GM19452 (cell line): ENCODE results near the gene ATP2B2.

Experiments
- ATAC-seq: cut with Tn5 transposase; IDR thresholded peaks from one replicate; pipeline ENCODE4 v1.9.1; 2021; ENCODE audit not compliant: unreplicated experiment

ATP2B2 gene

DNA sequence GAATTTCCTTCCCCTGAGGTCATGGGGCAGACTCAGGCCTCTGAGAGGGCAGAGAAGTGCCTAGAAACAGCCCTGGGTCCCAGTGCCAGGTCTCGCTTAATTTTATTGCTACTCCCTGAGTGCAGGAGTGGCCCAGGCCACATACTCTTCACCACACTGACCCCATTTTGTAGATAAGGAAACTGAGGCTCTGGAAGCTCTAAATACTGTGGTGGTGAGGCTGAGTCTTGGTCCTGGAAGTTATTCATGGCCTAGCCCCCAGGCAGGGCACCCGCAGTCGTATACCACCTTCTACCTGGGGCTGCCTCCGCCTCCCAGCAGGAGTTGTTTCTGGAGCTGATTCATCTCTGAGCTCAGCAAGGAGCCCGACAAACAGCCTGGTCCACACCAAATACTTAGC, 9.8 kb downstream of the ATP2B2 start:
- no peak for ATAC-seq

DNA sequence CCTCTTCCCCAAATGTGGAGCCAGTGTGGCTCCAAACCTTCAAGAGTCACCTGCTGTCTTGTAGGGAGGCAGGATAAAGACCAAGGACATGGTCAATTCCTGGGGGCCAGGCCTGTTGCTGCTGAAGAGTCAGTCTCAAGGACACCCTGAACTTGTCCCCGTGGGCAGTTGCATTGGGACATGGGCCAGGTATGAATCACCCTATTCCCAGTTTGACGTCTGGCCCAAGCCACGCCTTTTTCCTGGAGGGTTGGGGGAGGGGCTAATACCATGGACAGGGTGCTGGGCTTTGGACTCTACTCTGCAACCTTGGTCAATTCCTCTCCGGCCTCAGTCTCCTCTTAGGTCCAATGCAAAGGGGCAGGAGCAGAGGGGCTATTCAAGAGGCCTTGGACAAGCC, 10.4 kb downstream of the ATP2B2 start:
- ATAC-seq, result no peak

DNA sequence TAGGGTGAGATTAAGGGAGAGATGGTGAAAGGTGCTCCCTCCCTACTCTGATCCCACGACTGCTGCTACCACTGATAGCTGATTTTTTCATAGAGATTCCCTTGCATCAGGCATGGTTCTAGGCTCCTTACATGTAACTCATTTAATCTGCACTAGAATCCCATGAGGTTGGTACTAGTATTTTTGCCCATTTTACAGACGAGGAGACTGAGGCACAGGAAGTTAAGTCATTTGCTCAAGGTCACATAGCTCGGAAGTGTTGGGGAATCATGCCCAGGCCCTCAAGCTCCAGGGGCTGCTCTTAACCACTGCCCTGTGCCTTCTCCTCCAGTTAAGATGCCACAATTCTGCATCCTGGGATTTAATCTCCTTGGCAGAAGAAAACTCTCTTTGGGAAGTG, 11.2 kb downstream of the ATP2B2 start:
- no peak for ATAC-seq

DNA sequence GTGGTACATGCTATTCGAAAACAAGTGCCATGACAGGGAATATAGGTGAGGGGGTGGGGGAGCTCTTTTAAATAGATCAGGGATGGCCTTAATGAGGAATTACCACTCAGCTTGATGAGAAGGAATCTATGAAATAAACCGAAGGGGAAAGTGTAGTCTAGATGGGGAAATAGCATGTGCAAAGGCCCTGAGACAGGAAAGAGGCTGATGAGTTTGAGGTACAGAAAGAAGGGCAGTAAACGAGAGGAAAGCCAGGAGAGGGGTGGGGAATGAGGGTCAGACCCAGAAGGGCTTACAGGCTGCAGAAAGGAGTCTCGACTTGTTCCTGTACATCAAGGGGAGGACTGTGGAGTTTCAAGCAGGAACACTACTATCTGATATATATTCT, 12.2 kb downstream of the ATP2B2 start:
- ATAC-seq, result no peak

DNA sequence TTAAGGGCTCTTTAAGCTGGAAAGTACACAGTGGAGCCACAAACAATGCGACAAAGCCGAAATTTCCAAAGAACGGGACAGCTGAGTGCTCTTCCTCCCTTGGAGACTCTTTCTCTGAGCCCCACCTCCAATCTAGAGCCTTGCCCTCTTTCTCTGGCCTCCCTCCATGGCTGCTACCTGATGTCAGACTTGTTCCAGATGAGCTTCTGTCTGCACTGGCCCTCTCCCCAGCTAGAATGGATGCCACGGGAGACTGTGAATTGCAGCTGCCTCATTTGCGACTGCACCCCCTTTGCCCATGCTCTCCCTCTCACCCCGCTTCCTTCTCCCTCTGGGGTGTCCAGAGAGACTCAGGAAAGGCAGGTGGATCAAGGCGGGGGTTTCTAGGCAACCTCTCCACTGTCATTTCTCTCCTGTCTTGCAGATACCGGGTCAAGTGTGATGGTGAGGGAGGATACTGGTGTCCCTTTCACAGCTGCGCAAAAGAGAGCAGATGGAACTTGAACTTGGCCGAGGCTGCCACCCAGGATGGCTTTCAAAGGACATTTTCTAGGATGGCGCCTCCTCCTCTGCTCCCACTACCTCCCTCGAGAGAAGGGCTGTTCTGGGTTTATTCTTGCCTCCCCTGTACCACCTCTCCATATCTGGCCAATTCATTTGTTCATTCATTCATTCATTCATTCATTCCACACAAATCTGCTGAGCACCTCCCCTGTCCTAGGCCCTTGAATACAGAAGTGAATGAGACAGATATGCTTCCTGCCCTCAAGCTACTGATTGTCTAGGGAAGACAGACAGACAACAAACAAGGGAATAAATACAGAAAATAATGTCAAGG, 12.8 kb downstream of the ATP2B2 start:
- ATAC-seq, result no peak

DNA sequence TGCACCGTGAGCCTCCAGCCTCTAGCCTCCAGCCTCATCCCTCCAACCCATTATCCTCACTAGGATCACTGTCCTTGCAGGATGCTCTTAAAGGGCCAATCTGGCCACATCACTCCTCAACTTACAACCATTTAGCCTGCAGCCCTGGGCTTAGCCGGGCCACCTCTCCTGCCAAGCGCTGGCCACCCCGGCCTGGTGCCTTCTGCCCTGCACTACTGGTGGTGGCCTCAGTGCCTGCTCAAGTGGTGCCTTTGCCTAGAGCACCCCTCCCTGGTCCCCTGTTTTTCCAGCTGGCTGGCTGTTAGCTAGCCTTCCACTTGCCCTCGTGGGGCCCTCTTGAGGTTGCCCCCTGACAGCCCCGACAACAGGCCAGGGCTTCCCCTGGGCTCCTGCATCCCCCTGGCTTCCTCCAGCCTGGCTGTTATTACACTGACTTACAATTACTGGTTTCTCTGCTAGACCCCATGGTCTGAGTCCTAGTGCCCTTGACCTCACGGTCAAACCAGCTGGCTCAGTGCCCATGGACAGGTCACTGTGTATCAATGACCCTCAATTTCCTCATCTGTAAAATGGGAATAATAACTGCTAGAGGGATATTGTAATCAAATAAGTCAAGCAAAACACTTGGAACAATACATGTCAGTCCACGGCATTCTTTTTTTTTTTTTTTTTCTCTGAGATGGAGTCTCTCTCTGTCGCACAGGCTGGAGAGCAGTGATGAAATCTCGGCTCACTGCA, 15.5 kb downstream of the ATP2B2 start:
- ATAC-seq, result no peak

DNA sequence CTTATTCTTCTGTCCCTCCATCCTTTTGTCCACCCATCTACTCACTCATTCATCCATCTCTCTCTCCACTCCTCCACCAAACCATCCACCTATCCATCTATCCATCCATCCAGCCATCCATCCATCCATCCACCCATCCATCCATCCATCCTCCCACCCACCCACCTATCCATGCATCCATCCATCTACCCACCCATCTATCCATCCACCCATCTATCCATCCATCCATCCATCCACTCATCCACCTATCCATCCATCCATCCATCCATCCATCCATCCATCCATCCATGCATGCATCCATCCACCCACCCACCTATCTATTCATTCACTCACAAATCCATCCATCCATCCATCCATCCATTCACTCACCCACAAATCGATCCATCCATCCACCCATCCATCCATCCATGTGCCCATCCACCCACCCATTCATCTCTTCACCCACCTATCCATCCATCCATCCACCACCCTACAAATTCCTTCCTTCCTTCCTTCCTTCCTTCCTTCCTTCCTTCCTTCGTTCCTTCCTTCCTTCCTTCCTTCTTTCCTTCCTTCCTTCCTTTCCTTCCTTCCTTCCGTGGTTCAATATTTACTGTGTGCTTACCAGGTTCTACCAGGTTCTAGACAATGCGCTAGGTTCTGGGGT, 17.3 kb downstream of the ATP2B2 start:
- no peak for ATAC-seq

DNA sequence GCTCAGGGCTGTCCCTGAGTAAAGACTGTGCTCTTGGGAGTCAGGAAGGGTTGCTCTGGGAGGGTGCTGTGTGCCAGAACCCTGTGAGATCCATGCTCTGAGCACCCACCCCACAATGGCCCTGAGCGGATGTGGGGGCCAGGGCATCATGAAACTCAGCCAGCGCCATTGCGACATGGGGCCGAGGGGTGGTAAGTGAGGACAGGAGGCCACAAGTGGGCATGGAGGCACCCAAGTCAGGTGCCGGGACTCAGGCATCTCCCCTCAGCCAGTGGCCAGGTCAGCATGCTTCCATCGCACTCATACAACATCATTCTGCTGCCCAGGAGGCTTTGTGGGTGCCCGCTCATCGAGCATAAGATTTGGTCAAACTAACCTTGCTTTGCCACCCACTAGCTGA, 19.6 kb downstream of the ATP2B2 start:
- no peak for ATAC-seq

DNA sequence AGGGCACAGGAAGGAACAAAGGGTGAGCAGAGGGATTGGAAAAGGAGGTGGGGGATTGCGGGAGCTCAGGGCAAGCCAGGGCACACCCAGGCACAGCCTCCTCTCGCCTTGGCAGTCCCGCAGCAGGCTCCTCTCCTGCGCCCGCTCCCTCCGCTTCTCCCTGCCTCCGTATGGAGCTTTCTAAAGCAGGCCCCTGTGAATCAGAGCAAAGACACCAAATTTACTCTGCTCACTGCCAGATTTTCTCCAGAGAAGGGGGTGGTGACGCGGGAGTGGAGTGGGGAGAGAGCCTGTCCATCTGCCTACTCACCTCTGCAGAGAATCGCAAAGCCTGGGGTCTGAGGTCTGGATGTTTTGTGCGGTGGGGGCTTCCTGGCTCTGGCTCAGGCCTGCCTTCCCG, 20.0 kb downstream of the ATP2B2 start:
- ATAC-seq, result no peak

DNA sequence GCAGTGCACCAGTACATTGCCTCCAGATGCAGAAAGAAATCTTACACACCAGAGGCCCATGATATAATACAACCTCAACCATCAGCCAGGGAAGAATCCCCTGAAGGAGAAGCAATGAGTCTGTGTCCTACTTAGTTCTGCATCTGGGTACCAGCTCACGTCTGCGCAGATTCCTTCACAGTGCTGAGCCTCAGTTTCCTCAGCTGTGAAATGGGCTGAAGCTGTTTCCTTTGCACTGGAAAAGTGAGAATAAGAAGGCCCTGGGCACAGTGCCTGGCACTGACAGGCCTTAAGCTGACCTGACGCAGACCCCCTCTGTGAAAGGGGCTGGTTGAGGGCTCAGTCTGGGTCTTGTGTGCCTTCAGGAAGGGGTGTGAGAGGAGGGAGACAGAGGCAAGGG, 20.7 kb downstream of the ATP2B2 start:
- no peak for ATAC-seq

DNA sequence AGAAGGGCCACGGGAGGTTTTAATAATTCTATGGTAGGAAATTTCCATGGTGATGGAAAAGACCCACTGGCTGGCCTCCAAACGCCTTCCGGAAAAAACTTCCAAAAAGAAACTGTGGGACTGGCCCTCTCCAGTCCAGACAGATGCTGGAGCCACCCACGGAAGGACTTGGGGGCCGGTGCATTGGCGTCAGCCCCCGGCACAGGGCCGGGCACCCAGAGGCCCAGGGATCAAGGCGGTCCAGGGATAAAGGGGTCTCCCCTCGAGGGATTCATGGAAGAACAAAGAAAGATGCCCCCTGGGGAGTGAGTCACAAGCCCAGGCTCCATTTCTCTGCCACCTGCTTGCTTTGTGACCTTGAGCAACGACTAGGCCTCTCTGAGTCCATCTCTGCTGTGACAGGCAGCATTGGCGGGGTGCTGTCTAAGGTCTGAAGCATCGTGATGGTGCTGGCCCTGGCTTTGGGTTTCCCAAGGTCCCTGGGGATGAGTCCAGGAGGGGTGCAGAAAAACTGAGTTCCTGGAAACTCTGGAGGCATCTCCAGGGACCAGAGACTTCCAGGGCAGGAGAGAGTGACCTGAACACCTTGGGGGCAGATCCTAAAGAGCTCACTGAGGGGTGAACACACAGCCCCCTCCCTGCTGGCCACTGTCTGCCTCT, 21.6 kb downstream of the ATP2B2 start:
- ATAC-seq, result no peak

DNA sequence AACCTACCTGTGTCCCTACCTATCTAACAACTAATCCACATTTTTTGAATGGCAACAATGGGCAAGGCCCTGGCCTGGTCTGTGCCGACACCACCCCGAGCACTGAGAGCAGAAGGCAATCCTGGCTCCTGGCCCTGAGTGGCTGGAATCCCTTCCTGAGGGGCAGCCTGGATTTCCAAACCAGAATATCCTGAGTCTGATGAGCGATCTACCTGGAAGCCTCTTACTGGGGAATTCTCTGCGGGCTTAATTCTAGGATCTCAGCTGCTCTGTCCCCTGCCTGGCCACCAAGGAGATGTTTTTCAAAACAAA, 22.1 kb downstream of the ATP2B2 start:
- no peak for ATAC-seq

DNA sequence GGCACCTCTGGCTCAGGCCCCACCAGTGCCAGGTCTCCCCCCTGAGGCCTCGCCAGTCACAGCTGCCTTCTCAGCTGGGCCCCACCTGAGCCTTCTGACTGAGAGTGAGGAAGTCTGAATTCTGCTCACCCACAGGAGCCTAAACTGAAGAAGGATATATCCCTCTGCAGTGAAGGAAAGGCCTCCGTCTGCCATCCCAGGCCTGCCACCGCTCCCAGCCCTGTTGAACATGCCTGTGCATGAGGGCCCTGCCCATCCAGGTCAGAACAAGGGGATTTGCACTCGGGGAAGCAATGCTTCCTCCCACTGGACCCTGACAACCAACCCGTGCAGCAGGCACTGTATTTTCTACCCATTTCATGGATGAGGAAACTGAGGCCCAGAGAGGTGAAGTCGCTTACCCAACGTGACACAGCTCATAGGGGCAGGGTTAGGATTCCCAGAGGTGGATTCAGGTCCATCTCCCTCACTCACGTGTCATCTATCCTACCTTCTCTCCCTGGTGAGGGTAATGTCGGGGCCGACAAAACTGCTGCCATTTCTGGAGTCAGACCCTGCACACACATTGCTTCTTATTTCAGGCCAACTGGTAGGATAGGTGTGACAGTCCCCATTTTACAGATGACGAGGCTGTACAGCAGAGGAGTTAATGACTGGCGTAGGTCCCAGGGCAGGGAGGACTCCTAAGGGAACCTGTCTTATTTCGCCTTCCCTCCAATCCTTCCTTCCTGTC, 22.6 kb downstream of the ATP2B2 start:
- no peak for ATAC-seq

DNA sequence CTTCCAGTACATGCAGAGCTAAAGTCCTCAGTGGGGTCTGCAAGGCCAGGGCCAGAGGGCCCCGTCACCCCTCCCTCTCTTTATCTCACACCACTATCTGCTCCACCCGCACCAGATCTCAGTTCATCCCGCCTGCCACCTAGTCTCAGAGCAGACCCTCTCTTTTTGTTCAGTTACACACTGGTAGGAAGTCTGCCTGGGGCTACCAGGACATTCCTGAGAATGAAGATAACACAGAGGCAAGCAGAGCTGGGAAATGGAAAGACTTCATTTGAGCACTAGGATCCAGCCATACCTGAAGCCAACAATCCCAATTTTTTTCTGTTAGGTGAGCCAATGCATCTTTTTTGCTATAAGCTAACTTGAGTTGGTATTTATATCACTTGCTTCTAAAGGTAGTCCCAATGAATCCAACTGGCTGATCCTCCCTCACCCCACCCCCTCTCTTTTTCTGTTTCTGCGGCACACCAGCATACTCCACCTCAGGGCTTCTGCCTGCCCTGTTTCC, 24.5 kb downstream of the ATP2B2 start:
- ATAC-seq, result no peak

DNA sequence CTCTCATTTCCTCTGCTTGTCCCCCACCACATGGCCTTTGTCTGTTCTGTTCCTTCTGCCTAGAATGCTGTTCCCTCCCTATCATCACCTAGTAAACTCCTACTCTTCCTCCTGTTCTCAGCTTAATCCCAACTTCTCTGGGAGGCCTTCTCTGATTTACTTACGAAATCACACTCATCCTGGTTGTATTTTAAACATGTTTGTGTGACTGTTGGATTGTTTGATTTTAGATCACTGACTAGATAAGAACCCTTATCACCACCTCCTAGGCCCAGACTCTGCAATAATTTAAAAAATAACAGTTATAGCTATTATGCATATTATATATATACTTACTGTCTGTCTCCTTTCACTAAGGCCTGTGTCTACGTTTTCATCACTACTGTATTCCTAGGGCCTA, 26.1 kb downstream of the ATP2B2 start:
- ATAC-seq, result no peak

DNA sequence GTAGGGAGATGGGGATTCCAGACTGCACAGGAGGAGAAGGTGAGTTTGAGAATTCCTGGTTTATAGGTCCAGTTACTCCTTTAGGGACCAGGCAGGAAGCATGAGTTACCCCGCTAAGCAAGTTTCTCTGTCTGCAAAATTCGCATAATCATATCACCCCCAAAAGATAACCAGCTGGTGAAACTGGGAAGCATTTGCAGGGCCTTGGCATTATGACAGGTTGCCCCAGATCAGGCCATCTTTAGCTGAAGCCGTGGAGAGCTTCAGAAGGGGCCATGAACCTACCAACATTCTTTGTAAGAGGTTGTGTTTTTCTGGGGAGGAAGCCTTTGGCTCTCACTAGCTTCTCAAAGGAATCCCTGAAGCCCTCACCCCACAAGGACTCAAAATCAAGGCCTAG, 29.4 kb downstream of the ATP2B2 start:
- no peak for ATAC-seq

DNA sequence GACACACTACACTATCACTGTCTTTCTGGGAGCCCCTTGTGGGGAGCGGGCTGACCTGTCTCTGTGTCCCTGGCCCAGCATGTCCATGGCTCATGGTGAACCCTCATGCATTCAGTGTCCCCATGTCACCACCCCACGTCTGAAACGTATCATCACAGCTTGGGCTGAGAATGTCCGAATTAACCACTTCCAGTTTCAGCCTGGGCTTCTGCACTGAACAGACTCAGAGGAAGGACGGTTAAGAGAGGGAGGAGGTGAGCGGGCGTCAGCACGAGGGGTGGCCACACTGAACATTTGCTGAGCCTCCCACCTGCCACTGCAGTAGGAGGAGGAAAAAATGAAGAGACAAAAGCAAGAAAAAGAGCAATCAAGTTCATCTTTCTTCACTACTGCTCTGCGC, 30.5 kb downstream of the ATP2B2 start:
- ATAC-seq, result no peak

DNA sequence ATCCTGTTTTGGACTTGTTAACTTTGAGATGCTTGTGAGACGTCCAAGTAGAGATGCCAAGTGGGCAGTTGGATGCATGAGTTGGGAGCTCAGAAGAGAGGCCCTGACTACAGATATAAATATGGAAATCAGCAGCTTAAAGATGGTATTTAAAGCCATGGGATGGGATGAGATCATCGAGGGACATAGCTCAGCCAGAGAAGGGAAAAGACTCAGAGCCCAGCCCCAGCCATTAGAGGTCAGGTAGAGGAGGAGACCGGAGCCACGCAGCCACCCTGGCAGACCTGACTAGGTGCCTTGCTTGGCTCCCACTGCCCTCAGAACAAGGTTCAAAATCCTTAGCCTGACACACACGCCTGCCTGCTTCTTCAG, 31.1 kb downstream of the ATP2B2 start:
- no peak for ATAC-seq

DNA sequence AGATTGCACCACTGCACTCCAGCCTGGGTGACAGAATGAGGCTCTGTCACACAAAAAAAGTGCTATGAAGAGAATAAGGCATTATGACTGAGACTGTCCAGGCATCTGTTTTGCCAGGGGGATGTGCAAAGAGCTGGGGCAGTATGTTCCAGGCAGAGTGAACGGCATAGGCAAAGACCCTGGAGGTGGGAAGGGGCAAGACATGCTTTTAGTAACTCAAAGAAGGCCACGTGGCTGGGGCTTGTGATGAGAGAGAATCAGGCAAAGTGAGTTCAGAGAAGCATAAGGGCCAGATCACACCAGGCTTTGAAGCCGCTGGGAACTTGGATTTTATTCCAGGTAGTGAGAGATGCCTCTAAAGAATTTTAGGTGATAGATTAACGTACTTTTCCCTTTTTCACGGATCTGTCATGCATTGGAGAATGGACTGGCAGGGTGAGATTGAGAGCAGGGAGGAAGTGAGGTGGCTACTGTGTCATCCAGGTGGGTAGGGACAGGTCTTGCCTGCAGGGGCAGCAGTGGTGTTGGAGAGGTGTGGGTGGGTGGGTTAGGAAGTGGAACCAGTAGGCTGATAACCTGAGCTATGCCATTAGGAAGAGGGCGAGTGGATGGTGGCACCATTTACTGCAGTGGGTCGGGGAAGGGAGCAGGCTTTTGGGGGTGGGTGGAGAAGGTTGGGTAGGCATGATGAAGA, 31.7 kb downstream of the ATP2B2 start:
- ATAC-seq, result no peak

DNA sequence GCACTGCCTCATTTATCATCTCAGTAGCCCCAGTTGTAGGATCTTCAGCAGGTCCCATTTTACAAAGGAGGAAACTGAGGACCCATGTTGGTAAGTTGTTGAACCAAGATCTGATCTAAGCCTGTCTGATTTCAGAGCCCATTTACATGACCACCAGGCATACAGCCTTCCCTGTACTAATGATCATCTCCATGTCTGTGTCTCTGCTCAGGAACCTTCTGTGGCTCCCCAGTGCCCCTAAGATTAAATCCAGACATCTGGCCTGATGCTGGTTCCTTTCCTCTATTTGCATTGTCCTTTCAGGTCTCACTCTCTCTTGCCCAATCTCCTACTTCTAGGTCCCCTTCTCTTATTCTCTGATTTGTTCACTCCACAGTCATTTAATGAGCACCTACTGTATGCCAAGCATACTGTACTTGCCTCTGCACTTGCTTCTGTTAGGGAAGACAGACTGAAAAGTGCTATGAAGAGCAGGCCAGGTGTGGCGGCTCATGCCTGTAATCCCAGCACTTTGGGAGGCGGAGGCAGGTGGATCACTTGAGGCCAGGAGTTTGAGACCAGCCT, 32.4 kb downstream of the ATP2B2 start:
- no peak for ATAC-seq
